Stimulated activated CD8-positive, alpha-beta memory T cell treated with anti-CD3 and anti-CD28 coated beads, Interleukin-12 subunit alpha, Interleukin-12 subunit beta, amount 100 ng/mL, for 1 hour (primary cell): Measurements from ENCODE around the gene ZDHHC21.

Source experiments
- DNase-seq: peaks from one replicate; pipeline ENCODE4 v3.0.0-alpha.2; 2020; ENCODE audit warnings: low read depth

ZDHHC21 gene, protein sequence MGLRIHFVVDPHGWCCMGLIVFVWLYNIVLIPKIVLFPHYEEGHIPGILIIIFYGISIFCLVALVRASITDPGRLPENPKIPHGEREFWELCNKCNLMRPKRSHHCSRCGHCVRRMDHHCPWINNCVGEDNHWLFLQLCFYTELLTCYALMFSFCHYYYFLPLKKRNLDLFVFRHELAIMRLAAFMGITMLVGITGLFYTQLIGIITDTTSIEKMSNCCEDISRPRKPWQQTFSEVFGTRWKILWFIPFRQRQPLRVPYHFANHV

DNA sequence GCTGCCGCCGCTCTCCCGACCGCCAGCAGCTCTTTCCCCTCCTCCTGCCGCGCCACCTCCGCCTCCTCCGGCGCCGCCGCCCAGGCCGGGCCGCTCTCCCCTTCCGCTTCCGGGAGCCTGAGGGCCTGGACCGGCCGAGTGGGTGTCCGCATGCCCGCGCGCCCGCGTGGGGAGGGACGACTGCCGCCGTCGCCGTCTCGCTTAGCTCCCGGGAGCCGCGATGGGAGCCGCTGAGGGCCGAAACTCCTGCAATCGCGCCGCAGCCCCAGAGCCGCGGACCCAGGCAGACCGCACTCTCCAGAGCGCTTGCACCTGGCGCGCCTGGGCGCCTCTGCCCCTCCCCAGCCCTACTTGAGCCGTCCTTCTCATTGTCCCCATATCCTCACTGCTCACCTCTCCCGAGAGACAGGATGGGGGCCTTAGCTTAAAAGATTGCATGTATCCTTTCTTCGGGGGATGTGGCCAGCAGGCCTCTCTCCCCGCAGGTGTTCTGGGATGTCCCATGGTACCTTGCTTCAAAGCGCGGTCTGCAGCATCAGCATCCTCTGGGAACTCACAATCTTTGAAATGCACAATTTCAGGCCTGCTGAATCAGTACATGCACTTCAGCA, at the start of gene ZDHHC21:
TSS of gene ZDHHC21 (minus strand) at position 182 of the 611 bp plus-strand sequence. CDS start 19,092 bp downstream, outside the sequence.
- DNase-seq = peak; percentile 22

DNA sequence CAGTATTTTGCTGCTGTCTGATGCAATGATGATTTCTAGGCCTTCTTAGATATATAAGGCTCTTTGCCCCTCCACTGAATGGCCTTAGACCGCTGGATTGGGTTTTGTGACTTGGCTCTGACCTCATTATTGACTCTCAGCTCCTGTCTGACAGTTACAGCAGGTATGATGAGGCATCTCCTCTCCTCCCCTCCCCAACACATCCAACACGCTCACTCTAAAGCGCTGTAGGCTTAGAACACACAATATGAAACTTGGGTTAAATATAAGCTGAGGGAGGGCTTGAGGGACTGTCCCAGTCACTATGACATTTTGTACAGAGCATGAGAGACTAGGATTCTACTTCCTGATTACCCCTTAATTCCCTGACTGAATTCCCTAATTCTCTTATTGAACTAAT, 48.1 kb upstream of the ZDHHC21 start:
- DNase-seq = no peak

DNA sequence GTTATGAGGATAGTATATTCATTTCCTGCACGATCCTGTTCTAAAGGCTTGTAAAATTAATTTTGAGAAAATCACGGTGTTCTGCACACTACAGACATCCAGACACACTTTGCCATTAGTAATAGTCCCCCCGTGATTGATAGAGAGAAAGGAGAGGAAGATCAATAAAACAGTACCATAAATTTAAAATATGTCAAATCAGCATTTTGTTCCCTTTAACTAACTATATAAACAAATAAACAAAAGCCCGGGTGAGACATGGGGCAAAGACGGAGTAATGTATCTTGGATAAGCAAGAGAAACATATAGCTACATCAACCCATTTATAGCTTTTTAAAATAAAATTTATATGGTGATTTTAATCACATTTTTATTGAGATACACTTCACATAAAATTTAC, 39.9 kb upstream of the ZDHHC21 start:
- DNase-seq = no peak

DNA sequence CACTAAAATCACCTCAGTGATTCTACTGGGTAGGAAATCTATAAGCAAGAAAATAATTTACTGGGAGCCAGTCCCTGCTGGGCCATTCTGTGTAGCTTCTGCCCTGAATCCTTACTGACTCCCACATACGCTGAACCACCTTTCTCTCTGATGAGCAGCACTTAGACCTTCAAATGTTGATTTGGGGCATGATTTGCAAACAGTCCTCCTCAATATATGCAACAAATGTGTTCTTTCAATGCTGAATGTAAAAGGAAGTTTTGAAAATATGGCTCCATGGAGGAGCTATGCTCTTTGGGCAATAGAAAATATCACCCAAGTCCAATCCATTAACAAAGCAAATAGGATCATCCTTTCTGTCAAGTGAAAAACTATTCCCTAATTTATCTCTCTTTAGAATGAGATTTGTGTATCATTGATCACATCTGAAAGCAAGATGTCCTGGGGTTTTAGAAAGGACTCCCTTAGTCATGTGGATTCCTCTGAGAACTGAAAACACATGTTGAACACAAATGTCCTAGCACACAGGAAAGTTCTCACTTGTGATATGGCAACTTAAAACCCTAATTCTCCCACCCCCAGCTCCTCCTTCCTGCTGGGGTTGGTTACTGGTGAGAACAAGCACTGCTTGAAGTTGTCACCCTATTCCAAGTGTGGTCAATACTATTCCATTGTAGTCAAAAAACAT, 38.2 kb upstream of the ZDHHC21 start:
- no peak for DNase-seq

DNA sequence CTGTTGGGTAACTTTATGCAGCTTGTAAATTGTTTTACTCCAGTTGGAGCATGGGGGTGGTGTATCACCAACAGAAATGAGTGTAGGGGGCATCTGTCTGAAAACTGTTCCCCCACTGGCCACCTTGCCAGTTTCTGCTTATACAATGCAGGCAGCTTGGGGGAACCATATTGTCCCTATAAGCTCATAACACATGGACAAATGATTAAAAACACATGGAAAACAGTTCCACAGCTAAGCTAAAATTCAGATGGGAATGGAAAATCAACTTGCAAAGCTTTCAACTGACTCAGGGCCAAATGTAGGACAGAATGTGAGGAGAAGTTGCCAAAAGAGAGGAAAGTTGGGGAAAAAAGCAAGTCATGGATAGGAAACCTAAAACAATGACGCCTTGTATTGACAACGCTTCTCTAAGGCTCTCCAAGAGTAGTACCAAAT, 37.2 kb upstream of the ZDHHC21 start:
- no peak for DNase-seq

DNA sequence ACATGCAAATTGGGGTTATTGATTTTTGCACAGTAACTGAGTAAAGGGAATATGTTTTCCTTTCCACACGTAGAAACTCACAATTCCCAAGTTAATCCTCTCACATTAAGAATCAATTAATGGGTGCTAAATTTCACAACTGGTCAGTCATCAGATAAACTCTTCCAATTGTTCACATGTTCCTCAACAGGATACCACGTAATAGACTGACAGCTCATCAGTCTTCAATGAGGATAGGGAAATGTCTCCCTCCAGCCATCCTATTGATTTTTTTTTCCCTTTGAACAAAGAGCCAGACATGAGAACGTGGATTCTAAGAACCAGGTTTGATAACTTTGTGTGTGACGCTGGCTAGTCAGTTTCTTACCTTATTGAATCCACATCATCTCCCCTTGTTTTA, 30.1 kb upstream of the ZDHHC21 start:
- no peak for DNase-seq

DNA sequence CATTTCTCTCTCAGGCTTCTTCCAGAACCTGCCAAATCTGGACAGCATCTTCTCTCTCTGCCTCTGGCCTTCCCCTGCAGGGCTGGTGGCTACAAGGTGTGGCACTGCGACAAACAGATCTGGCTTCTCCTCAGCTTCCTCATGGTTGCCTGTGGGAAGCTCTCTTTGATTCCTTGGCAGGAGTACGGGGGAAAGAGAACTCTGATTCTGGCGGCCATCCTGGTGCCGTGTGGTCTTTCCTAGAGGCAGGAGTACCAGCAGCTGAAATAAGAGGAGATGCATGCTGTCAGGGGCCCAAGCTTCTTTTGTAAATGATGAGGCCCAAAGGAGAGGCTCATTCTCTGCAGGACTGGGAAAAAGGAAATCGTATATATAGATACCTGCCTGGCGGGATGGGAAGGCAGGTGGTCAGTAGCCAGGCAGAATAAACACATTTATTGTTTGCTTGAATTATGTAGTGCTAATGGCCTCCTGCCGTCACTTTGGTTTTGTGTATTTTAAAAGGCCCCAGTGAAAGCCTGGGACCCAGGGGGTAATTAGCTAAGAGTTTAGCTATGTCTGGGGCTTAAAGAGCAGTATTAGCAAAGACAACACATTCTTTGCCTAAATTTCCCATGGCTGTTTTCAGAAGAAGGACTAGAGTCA, 29.3 kb upstream of the ZDHHC21 start, which contains the start of gene CER1:
TSS of gene CER1 (minus strand) at position 343 of the 645 bp plus-strand sequence. CDS start at position 282, 61 bp downstream.
- no peak for DNase-seq

DNA sequence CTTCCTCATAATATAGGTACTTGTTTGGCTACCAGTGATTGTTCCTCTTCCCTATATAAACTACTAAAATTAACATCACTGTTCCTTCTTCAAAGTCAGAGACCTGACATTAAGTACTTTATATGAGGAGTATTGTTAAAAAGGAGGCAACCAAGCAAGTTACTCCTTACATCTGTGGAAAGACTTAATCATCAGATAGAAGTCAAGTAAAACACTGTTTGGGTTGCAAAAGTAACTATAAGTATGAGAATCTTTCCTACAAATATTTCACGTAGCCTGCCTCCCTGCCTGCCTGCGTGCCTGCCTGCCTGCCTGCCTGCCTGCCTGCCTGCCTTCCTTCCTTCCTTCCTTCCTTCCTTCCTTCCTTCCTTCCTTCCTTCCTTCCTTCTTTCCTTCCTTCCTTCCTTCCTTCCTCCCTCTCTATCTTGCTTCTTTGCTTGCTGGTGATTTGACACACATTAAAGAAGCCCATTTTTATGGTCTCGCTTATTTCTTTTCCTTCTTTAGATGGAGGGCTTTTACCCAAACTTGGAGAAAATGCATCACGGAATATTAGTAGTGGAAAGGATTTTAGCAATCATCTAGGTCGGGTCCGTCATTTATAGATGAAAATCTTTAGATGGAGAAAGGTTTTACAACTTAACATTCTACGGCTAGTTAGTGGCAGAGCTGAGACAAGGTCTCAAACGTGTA, 26.1 kb upstream of the ZDHHC21 start:
- DNase-seq = no peak

DNA sequence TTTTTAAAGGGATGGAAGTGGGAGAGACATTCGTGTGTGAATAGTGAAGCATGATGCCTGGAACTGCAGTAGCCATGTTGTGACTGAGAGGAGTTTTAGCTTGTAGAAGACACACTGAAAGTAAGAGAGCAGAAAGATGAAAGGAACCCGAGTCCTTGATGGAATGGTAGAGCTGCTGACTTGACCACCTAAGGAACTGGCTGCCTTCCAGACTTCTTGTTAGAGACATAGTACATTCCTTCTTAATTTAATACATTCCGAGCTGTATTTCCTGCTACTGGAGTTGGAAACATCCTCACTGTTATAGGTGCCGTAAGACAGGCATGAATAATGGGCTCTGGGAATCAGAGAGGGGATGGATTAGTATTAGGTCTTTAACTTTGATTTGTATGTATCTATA, 21.9 kb upstream of the ZDHHC21 start:
- no peak for DNase-seq

DNA sequence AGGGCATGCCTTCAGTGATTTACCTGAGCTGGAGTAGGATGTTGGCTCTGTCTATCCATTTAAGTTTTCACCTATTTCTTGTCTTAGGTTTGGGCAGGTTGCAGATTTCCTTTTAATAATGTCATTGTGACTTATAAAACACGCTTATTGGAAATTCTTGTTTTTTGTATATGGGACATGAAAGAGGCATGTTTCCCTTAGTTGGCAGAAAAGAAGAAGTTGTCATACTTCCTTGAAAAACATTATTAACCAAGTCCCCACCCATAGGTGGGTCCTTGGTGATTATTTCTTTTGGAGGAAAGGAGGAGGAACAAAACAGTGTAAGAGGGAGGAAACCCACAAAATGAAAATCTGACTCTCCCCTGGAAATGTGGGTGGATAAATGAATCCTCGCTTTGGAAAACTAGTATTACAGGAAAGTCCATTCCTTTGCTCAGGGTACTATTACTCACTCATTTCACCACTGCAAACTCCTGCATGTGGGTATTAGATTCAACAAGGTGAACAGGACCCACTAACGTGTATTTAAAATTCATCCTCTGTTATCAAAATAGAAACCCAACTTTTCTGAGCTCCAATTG, 20.0 kb upstream of the ZDHHC21 start:
- DNase-seq = no peak

DNA sequence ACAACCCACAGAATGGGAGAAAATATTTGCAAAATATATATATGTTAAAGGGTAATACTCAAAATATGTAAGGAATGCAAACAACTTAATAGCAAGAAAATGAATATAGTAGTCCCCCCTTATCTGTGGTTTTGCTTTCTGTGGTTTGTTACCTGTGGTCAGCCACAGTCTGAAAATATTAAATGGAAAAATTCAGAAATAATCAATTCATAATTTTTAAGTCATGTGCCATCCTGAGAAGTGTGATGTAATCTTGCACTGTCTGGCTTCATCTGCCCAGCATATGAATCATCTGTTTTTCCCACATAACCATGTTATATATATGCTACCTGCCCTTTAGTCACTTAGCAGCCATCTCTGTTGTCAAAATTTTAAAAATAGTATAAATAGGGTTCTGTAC, 17.6 kb upstream of the ZDHHC21 start:
- DNase-seq = no peak

DNA sequence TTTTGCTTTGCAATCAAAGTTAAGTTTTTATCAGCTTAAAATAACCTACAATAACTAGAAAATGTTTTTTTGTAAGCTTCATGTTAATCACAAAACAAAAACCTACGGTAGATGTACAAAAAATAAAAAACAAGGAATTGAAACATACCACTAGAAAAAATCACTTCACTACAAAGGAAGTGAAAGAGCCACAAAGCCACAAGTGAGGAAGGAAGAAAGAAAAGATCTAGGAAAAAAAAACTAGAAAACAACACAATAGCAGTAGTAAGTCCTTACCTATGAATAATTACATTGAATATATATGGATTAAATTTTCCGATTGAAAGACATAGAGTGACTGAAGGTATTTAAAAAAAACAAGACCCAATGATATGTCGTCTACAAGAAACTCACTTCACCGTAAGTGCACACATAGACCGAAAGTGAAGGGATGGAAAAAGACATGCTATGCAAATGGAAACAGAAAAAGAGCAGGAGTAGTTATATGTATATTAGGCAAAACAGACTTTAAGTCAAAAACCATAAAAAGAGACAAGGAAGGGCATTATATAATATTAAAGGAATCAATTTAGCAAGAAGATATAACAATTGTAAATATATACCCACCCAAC, 13.4 kb upstream of the ZDHHC21 start:
- no peak for DNase-seq

DNA sequence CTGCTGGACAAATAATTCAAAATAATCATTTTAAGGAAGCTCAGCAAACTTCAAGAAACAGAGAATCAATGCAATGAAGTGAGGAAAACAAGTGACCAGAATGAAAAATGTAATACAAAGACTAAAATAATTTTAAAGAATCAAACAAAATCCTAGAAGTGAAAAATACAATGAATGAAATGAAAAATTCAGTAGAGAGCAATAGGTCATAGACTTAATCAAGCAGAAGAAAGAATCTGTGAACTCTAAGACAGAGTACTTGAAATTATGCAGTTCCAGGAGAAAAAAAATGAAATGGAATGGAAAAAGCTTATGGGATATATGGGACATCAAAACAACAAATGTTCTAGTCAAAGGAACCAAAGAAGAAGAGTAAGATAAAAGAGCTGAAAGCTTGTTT, 11.8 kb upstream of the ZDHHC21 start:
- no peak for DNase-seq

DNA sequence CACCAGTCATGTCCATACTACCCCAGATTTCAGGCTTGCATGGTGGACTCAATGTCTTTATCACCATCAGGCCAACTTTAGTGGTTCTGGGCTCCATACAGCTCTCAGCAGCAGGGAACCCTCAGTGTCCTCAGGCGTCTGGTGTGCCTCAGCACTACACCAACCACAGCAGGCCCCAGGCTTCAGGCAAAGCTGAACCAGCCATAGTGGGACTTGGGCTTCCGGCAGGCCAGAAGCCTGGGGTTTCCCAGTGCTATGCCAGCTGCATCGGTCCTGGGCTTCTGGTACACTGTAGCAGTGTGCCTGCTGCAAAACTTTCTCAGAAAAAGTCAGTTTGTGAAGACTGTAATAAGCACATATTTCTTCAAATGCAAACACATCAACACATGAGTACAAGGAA, 11.0 kb upstream of the ZDHHC21 start:
- no peak for DNase-seq

DNA sequence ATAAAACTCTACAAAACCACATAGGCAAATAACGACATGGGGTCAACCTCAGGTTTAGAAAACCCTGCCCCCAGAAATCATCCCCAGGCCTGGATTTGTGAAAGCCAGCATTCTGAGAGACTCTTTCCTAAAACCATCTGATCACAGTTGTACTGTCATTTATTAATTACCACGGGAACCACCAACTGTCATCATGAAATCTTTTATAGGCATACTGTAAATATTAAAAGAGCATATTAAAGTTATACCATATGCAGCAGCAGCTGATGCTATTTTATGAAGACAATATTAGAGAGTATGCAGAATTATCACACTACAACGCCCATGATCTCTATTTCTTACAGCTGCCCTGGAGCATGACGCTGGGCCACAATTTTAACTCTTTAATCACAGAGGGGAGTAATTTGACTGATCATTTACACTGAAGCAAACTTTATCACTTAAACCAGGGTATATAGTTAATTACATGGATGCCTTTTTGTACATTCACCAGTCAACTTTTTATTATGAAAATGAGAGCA, 9.0 kb upstream of the ZDHHC21 start:
- DNase-seq = no peak

DNA sequence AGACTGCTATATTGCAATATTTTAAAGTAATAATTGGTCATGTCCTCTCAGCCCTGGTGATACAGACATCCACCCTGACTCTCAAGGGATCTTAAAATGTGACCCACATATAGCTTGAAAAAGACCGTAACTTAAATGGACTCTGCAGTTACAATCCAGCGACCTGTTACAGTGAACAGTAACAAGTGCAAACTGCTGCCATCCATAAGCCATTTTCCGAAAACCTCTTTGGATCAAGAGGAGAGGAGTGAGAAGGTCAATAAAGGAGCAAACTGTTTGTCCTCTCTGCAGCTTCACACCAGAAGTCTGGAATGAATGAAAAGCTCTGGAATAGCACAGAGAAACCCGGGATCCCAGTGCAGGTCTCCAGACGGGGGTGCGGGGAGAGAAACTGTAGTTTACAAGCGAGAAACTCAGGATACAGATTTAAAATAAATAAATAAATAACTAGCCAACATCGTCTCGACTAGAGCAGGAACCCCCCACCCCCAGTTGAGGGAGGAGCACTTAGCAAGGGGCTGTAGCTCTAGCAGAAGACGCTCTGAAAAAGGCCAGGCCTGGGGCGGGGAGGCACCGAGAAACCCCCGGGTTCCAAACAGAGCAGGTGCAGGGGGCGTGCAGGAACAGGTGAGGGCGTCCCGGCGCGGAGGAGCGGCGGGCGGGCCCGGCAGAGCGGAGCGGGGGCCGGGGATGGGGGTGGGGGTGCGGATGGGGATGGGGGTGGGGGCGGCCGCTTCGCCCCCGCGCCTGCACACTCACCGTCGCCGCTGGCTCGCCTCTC, 572 bp downstream of the ZDHHC21 start:
- peak; percentile 11 for DNase-seq

DNA sequence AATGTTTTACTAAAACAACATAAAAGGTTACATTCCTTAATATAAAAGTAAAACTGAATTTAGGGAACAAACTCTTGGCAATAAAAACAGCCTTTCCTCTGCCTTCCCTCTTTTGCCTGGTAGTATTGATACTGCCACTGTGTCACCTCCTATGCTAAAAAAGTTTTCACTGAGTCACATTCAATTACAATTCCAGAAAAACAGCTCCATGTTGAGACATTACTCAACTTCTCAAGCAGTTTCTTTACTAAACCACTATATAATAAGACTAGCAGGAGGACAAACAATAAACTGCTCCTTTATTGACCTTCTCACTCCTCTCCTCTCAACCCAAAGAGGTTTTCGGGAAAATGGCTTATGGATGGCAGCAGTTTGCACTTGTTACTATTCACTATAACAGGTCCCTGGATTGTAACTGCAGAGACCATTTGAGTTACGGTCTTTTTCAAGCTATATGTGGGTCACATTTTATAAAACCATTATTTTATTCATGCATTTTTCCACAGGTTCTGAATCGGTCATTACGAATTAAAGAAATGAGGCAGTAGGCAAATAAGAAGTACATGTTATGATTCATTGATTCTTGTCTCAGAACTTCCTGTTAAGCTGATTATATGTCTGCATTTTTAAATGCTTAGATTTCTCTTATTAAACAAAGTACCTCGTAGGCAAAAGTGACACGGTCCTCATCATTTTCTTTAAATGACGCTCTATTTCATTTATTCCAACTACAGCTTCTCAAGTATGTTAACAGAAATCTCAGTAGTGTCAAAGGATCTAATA, 2.1 kb downstream of the ZDHHC21 start:
- no peak for DNase-seq

DNA sequence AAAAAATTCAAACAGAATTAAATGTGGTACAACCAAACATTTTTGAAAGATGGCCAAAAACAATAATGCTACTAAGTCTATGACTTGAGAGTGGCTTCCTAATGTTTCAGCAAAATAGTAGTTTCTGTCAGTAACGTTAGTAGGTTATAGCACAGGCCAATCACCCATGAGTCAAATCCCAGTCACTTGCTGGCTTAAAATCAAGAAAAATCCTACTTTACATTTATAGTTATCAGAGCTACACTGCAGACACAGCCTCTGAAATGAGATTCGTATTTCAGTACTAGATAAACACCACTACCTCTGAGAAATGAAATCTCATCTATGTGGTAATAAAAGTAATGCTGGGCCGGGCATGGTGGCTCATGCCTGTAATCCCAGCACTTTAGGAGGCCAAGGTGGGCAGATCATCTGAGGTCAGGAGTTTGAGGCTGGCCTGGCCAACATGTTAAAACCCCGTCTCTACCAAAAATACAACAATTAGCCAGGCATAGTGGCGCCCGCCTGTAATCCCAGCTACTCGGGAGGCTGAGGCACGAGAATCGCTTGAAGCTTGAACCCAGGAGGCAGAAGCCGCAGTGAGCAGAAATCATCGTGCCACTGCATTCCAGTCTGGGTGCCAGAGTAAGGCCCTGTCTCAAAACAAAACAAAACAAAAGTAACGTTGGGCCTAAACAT, 6.1 kb downstream of the ZDHHC21 start:
- no peak for DNase-seq

DNA sequence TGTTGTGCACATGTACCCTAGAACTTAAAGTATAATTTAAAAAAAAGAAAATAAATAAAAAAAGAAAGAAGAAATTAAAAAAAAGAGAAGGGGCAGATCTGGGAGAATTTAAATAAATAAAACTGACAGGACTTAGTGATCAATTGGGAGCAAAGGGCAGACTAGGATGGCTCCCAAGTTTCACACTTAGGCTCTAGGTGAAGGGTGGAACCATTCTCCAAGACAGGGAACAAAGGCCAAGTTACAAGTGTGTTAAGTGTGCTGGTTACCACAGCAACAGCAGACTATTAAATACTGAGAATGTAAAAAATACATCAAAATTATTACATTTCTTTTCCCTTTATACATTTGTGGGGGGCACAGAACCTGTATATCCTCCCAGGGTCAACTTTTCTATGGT, 7.1 kb downstream of the ZDHHC21 start:
- DNase-seq = no peak
